ENCODE data around the gene KRT76. TPM values are rescaled to one million over a fixed set of nuclear protein-coding genes. Genes with fewer than 3 reads are reported as not detected.
"Not testable (repeated sequence)": the region's sequence is repeated elsewhere in the genome, so short reads cannot be mapped to it uniquely, and the experiment has no call there.

The KRT76 gene
- total RNA-seq, 1 donor from 2014 or later: not detected

DNA sequence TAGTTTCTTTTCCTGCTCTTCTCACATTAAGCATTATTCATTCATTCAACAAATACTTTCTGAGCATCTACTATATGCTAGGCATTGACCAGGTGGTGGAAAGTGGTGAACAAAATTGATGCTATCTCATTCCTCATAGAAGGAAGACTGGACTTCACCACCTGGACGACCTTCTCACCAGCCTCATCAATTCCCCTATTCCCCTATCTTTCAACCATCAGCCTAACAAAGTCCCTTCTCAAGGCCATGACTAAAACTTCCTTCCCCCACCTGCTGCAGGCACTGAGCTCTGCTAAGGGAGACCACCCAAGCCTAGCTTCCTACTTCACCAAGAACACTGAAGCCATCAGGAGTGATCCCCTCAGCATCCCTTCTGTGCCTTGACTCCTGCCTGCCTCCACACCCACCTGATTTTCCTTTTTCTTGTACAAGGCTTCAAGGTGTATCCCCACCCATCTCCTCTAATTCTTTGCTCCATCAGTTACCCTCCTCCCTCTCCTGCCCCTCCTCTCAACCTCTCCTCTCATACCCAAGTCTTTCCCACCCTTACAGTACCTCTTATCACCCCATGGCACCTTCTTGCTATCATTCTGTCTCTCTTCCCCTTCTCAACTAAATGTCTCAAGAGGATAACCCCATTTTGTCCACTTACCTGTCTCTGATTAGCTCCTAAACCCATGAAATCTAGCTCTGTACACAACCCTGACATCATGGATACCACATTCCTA, 19.5 kb downstream of the KRT76 start:
- no peak for DNase-seq

DNA sequence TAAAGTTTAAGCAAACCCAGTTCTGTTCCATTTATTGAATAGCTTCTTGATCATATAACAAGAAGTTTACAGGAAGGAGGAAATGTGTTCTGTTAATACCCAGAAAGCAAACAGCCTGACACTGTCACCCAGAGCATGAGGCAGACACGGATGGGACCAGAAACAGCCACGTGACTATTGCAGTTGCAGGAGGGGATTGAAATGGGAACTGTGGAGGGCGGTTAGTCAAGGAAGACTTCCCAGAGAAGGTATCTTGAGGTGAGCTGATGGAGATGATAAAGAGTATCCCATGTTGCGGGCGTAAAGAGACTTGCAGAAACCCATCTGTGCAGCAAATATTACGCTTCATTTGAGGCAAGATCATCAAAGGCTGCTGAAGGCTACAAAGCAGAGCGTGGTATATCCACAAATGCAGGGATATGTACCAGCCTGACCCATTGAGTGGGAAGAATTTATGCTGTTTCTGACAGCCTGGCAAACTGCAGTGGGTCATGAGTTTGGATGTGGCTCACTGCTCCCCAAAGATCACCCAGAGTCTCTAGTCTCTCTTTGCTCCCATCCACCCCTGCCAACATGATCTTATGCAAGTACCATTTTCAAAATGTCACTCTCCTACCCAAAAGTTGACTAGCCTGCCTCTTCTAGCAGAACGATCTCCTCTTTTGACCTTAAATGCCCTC, 20.7 kb downstream of the KRT76 start:
- no peak for DNase-seq

DNA sequence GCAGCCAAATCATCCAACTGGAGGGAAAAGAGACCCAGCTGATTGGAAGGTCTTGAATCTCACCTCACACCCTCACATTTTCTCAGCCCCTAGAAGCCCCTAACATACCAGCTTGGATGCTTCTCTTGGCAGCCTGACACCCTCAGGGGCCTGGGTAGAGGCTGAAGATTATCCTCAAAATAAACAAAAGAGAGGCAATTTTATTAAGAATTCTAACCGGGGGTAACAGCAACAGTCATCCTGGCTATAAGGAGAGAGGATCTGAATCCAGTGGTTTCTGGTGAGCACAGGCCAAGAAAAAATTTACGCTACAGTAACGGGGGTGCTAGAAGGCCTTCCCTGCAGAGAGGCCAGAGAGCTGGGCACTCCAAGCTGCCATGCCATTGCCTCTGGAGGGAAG, 21.6 kb downstream of the KRT76 start:
- DNase-seq: no peak

DNA sequence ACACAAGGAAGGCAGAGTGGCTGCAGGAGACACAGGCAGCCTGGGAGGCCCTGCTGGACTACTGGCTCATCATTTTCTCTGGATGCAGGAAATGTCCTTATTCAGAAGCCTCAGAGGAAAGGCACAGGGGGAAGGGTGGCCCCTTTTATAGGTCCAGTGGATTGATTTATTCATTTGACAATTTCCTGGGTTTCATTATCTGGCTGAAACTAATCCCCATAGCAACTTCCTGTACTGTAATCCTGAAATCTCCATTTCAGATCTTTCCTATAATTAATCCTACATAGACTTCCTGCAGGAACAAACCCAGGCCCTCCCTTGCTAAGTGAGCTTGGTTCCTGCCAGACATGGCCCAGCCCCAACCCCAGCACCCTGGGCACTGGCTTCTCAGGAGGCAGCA, 23.0 kb downstream of the KRT76 start:
- no peak for DNase-seq

DNA sequence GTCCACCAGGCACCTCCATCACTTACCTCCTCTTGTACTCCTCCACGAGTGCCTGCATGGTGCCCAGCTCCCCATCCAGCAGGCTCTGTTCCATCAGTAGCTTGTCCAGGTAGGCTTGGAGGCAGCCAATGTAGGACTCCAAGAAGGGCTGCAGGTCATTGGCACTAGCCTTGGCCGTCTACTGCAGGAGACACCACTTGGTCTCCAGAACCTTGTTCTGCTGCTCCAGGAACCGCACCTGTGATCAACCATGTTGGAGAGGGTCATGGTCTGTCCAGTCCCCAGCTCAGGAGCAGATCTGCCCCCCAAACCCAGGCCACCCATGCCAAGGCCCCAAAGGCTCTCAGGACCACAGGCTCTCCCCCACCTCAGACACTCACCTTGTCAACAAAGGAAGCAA, 23.9 kb downstream of the KRT76 start:
- no peak for DNase-seq

DNA sequence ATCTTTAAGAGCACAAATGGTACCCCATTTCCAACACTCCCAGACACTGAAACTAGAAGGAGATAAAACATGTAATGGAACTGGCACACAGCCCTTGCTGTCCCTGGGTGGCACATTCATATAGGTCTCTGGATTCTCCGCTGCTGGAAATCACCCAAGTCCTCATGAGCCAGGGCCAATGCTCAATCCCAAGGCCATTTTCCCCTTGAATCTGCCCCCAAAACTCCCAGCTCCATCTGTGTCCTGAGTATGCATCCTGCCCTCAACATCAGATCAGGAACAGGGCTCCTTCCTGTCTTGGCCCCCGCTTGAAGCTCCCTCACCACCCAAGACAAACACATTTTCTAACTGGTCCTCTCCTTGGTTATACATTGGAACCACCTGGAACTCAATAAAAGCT, 24.6 kb downstream of the KRT76 start:
- DNase-seq: no peak

DNA sequence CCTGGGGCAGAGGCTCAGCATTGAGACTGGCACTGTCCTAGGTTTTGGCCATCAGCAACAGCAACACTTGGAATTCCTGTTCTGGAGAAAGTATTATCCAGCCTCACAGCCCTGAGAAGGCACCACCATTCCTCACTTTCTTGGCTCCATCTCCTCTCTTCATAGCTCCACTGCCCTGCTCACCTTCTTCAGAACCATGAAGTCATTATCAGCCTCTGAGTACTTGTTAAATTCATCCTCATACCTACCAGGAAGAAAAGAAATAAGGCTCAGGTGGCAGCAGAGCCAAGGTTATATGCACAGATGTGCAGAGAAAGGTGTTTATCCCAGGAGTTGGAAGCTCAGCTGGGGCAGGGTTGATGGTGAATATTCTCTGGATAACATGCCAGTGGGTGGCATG, 25.4 kb downstream of the KRT76 start:
- no peak for DNase-seq

DNA sequence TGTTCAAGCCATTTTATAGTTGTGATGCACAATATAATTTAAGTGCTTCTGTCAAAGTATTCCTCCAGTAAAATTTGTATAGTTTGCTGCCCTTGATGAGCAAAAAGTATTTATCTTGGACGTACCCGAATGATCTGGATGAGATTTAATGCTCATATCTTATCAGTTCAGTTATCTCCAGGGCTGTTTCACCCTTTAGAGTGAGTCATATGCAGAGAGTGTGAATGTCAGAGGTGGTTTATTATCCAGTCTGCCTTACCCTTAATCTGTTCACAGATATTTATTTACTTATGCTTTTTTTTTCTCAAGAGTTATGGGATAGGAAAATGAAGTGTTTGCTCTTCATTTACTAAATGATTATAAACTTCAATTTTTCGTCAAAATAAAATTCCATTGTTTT, 26.6 kb downstream of the KRT76 start:
- not testable (repeated sequence) for DNase-seq

DNA sequence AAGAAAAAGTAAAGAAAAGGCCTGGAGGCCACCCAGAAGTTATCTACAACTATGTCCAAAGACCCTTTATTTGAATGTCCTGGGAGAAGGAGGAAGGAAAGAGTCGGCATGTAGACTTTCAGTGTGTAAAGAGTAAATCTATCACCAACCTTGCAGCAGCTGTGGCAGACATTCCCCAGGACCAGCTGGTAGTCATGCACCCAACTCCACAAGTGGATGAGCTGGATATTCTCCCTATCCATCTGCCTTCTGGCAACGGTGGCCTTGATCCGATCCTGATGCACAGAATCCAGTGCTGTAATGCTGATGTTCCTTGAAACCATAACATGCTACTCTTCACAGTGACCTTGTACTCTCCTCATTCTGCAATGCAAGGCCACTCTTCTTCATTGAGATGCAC, 27.3 kb downstream of the KRT76 start:
- DNase-seq: no peak

DNA sequence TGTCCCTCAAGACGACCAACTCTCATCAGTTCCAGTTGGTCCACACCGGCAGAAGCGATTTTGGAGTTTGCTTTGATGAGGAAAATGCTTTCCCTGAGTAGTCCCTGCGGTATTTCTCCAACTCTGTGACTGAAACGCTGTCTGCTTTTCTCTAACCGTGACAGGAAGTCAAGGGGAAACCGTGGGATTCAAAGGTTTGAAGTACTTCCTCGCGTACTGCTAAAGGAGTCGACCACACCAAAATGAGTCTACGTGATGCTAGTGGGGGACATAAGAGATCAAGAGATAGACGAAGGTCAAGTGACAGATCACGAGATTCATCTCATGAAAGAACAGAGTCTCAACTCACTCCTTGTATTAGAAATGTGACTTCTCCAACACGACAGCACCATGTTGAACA, 28.6 kb downstream of the KRT76 start:
- DNase-seq: no peak

DNA sequence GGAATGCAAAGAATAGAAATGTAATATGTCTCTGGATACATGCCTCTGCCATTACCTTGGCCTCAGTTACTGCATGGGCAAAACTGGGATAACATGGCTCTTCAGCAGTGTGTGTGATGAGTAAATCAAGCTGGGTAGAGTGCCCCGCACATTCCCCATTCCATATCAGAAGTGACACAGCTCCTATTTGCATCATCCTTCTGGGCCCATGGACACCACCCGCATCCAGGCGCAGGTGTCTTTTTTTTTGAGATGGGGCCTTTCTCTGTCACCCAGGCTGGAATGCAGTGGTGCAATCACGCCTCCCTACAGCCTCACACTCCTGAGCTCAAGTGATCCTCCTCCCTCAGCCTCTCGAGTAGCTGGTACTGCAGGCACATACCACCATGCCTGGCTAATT, 31.6 kb downstream of the KRT76 start:
- no peak for DNase-seq

DNA sequence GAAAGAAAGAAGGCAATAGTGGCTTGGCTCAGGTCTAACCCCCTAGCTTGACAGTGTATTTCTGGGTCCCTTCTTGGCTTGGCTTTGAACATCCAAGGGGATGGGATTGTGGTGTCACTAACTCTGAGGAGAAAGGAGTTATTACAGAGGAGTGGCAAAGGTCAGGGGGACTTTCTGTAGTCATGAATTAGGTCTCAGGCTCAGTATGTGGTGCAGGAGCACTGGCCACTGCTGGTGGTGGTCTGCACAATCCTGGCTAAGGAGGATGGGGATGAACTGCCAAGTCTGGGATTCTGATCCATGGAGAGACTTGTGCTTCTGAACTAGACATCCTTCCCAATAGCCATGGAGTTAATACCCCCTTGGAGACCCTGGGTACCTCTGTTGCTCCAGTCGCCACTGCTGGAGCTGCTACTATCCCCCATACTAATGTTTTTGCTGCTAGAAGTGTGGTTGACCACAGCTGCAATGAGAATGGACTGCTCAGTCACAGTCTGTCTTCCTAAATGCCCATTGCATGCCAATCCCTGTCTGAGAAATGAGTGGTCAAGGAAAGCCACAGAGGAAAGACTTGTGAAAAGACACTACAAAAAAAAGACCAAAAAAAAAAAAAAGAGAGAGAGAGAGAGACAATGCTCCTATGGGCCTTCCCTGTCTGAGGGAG, 32.5 kb downstream of the KRT76 start:
- DNase-seq: no peak

DNA sequence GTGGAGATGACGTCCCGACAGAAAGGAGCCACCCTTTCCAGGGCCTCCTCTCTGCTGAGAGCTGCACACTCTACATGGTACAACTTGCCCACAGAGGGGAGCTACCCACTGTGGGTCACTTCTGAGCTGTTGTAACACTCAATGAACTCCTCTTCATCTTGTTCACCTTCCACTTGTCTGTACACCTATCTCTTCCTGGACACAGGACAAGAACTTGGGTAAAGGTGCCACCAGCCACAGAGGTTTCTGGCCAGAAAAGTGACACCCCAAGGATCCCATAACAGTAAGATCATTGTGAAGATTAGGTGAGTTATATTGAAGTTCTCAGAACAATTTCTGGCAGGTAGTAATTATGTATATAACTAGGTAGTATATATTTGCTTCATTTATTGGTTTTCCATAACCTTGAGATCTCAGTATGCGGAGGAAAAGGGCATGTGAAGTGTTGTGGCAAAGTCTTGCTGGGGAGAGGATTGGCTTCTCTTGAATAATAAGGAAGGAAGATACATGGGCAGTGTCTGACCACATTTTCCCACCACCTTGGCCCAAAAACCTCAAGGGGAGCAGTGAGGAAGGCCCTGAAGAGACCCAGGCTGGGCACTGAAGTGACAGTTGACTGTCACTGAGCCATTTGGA, 34.2 kb downstream of the KRT76 start:
- no peak for DNase-seq

DNA sequence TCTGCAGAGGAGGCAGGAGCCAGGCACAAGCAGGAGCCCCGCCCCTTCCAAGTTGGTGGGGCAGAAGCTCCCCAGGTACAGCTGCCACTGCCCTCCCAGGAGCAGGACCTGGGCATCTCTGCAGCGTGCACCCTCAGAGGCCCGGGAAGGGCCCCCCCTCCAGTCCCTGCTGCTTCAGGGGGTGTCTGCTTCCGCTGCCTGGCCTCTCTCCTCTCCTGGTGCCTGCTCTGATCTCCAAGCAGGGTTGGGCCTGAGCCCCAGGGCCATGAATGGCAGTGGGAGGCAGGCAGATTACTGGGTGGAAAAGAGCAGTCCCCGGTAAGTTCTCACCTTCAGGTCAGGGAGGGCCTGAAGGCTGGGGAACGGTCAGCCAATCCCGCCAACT, 35.0 kb downstream of the KRT76 start:
- DNase-seq: no peak

DNA sequence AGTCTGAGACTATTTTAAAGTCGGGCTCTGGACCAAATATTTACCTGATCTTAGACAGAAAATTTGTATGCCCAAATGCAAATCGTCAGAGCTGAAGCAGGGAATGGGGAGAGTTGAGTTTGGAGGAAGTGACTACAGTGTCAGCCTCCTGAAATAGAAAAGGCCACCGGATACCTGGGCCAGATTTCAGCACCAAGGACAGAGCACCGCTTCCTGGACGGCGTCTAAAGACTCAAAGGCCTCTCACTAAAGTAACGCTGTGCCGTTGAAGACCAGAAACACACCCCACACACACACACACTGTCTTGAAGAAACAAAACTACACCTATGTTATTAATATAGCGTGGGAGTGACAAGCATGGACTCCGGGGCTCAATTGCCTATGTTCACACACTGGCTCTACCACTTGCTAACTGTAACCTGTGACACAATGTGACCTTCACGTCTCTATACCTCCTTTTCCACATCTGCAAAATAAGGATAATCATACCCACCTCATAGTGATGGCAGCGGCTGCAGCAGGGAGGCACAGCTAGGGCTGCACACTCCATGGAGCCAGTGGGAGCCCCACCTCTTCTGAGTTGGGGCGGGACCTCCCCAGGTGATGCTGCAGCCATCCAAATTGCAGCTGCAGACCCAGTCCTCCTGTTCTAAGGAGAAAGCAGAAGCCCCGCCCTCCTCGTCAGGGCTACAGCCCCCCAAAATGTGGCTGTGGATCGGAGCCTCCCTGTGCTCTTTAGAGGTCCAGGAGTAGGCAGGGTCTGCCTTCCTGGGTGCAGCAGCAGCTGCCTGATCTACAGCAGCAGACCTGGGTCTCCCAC, 35.6 kb downstream of the KRT76 start:
- peak; percentile 62 for DNase-seq

DNA sequence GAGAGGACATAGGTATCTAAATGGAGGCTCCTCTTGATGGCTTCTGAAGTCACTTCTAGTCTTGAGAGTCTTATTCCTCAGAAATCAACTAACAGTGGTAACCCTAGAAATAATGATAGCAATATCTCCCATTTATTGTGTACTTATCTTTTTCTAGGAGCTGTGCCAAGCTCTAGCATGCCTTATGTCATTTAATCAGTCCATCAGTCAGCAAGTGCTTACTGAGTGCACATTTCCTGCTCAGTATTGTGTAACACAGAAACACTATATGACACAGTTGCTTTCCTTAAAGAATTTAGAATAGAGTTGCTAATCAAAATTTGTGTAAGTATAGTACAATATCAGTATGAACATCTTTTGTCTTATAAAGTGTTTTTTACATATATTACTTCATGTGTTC, 36.6 kb downstream of the KRT76 start:
- DNase-seq: no peak

DNA sequence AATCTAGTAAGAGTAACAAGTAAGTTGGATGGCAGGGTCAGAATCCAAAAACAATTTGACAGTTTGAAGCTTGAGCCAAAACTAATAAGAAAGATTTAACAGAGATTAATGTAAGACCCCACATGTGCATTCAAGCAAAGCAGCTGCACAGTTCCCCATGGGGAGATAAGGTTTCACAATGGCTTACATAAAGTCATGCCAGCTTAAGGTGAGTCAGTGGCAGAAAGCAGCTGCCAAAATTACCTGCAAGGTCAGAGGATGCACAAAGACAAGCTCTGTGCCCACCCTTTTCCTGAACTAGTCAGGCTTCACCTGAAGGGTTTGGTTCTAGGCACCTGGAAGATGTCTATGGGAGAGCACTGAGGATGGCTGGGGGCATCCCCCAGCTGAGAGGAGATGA, 37.2 kb downstream of the KRT76 start:
- DNase-seq: no peak

DNA sequence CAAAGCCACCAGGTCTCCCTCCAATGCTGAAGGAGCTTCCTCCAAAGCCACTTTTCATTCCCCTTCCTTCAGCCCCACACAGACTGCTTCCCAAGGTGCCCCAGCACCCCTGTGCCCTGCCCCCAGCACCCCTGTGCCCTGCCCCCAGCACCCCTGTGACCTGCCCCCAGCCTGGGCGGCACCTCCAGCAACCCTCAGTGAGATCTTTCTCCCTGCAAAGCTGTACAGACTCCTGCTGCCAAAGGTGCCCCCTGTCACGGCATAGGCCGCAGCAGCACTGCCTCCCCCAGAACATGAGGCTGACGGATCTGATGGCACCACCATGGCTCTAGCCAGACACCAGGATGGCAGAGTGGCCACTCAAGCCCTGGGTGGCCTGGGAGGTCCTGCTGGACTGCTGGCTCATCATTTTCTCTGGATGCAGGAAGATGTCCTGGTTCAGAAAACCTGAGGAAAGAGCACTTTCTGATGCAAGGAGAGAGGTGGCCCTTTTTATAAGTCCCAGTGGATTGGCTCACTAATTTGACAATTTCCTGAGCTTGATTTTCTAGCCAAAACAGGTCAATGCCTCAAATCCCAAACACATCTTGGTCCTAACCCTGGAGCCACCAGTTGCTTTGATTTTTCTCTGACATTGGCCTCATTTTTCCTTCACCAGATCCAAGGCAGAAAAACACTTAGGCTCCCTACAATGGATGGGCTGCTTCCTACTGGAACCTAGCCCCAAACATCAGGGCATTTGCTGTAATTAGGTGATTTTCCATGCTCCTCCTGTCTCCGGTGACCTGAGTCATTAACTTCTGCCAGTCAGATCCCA, 41.1 kb downstream of the KRT76 start:
- DNase-seq: no peak

DNA sequence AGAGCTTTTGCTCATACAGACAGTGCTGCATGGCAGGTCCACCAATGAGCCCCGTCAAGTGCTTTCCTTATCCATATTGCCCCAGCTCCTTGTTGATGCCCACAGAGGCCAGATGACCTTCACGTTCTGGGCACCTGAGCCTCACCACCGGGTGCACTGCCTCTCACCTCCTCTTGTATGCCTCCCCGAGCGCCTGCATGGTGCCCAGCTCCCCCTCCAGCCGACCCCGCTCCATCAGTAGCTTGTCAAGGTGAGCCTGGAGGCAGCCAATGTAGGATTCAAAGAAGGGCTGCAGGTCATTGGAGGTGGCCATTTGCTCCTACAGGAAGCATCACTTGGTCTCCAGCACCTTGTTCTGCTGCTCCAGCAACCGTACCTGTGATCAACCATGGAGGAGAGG, 42.0 kb downstream of the KRT76 start:
- DNase-seq: no peak

DNA sequence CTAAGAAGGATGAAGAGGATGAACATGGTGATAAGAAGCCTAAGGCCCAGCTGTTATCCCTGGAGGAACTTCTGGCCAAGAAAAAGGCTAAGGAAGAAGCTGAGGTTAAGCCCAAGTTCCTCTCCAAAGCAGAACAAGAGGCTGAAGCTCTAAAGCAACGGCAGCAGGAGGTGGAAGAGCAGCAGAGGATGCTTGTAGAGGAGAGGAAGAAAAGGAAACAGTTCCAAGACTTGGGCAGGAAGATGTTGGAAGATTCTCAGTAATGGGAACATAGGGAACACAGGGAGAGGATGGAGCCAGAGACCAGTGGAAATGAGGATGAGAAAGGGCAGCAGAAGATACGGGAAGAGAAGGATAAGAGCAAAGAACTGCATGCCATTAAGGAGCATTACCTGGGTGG, 46.4 kb downstream of the KRT76 start:
- DNase-seq: no peak

DNA sequence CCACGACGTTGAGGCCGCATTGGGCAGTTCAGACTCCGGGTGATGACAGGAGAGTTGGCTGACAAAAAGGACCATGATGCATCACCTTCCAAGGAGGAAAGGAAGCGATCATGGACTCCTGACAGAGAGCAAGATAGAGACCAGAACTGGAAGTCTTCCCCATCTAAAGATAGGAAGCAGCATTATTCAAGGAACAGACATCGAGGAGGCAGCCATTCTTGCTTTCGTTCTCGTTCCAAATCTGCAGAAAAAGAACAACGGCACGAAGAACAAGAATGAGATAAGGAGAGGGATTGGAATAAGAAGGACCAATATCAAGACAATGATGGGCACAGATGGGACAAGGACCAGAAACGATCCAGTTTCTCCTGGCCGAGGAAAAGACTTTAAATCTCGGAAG, 46.8 kb downstream of the KRT76 start:
- DNase-seq: no peak

DNA sequence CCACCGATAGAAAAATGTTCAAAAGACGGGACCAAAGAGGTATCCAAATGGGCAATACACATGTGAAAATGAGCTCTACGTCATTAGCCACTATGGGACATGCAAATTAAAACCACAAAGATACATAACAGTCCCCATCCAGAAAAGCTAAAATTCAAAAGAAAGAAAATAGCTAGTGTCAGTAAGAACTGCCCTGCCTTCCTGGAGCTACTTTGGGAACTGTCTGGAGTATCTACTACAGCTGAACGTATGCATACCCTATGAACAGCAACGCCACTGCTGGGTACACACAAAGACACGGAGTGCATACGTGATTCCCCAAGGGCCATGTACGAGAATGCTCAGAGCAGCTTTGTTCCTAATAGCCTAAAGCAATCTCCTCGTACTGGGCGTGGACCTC, 48.0 kb downstream of the KRT76 start:
- no peak for DNase-seq
